ENCODE measurements around the gene MRGPRX2. TPM values are rescaled to one million over a fixed set of nuclear protein-coding genes. Genes with fewer than 3 reads are reported as not detected.

MRGPRX2 gene
- total RNA-seq = not detected

GRCh38 chr11:19060629-19061028 is at the start of gene MRGPRX2:
Gene MRGPRX2 (minus strand): TSS chr11:19060717. CDS start chr11:19056402, 4,315 bp downstream.
- H3K9me3 ChIP-seq = no peaks in the 10 kb centered on the region
- intact Hi-C loops (cut with DNase I) = loop anchor here (10.0 kb wide), 1 partner anchor 844 kb away; no protein-coding TSS in a partner anchor
- no peak within 1 kb of the TSS for H3K27ac ChIP-seq
- H3K4me3 ChIP-seq = no peak within 1 kb of the TSS
- no peak within 1 kb of the TSS for H3K9ac ChIP-seq (ENCODE audit: low read depth in 2 of 2, low read length in 2 of 2)
- no peak for DNase-seq
- H3K27me3 ChIP-seq = no peaks in the 10 kb centered on the region
- H3K36me3 ChIP-seq = no peaks in the 10 kb centered on the region
- TF ChIP-seq, protein P1, sequence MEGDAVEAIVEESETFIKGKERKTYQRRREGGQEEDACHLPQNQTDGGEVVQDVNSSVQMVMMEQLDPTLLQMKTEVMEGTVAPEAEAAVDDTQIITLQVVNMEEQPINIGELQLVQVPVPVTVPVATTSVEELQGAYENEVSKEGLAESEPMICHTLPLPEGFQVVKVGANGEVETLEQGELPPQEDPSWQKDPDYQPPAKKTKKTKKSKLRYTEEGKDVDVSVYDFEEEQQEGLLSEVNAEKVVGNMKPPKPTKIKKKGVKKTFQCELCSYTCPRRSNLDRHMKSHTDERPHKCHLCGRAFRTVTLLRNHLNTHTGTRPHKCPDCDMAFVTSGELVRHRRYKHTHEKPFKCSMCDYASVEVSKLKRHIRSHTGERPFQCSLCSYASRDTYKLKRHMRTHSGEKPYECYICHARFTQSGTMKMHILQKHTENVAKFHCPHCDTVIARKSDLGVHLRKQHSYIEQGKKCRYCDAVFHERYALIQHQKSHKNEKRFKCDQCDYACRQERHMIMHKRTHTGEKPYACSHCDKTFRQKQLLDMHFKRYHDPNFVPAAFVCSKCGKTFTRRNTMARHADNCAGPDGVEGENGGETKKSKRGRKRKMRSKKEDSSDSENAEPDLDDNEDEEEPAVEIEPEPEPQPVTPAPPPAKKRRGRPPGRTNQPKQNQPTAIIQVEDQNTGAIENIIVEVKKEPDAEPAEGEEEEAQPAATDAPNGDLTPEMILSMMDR (IDR thresholded peaks at IDR 0.05) = no peak
- no peaks in the 10 kb centered on the region for H3K4me1 ChIP-seq

GRCh38 chr11:19110295-19110694 is 49.8 kb upstream of the MRGPRX2 start:
- TF ChIP-seq, protein P1 (IDR thresholded peaks at IDR 0.05) = no peak
- intact Hi-C loops (cut with DNase I) = no loop called here
- no peak for DNase-seq

DNA sequence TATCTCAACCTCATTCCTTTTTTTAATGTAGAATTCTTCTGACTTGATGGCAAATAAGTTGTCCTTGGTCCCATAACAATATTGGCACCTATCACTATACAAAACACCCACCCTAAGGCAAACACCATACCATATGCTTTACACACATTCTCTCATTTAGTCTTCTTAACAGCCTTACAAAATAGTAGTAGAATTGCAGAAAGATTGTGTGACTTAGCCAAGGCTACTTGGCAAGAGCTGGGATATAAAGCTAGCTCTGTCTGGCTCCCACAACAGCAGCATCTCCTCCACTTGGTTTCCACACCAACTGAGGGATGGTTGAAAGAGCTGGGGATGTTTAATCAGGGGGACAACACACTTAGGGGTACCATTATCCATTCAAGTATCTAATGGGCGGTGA is 46.6 kb upstream of the MRGPRX2 start:
- no peak overlapping the region for H3K9ac ChIP-seq (ENCODE audit: low read depth in 2 of 2, low read length in 2 of 2)
- TF ChIP-seq, protein P1 (IDR thresholded peaks at IDR 0.05) = no peak
- no peaks in the 10 kb centered on the region for H3K4me1 ChIP-seq
- no peaks in the 10 kb centered on the region for H3K27me3 ChIP-seq
- H3K9me3 ChIP-seq = no peaks in the 10 kb centered on the region
- H3K27ac ChIP-seq = no peak overlapping the region
- H3K4me3 ChIP-seq = no peak overlapping the region
- no peaks in the 10 kb centered on the region for H3K36me3 ChIP-seq
- DNase-seq = no peak
- intact Hi-C loops (cut with DNase I) = no loop called here

More at GRCh38 chr11:19110295-19110694, 49.8 kb upstream of the MRGPRX2 start:
- H3K4me3 ChIP-seq = no peak overlapping the region
- H3K36me3 ChIP-seq = no peaks in the 10 kb centered on the region
- no peaks in the 10 kb centered on the region for H3K4me1 ChIP-seq
- H3K27me3 ChIP-seq = no peaks in the 10 kb centered on the region
- H3K9me3 ChIP-seq = no peaks in the 10 kb centered on the region
- H3K9ac ChIP-seq (ENCODE audit: low read depth in 2 of 2, low read length in 2 of 2) = no peak overlapping the region
- no peak overlapping the region for H3K27ac ChIP-seq

- no peaks in the 10 kb centered on the region for H3K36me3 ChIP-seq
- H3K4me3 ChIP-seq = no peak overlapping the region
- no peaks in the 10 kb centered on the region for H3K4me1 ChIP-seq
- no peak overlapping the region for H3K27ac ChIP-seq
- intact Hi-C loops (cut with DNase I) = no loop called here
- no peaks in the 10 kb centered on the region for H3K9me3 ChIP-seq
- H3K9ac ChIP-seq (ENCODE audit: low read depth in 2 of 2, low read length in 2 of 2) = no peak overlapping the region
- TF ChIP-seq, protein P1 (IDR thresholded peaks at IDR 0.05) = no peak
- no peaks in the 10 kb centered on the region for H3K27me3 ChIP-seq
- no peak for DNase-seq
Measured at GRCh38 chr11:19105011-19105410, 44.5 kb upstream of the MRGPRX2 start.

DNA sequence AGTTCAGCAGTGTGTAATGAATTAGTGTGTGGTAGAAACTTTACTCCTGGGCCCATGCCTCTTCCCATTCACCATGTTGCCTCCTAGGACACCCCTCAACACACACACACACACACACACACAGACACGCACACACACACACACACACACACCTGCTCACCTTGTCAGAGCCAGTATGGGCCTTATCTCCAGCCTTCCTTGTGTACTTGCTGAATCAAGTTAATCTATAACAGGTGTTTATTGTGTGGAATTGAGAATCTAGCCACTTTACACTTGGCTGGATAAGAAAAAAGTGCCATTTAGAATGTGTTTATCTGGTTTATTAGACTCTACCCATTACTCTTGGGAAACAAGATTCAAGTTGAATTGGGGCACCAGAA is 42.0 kb upstream of the MRGPRX2 start:
- no peaks in the 10 kb centered on the region for H3K9me3 ChIP-seq
- no peak overlapping the region for H3K4me3 ChIP-seq
- H3K27ac ChIP-seq = peak overlapping the region; percentile 59
- H3K9ac ChIP-seq (ENCODE audit: low read depth in 2 of 2, low read length in 2 of 2) = peak overlapping the region in 1 of 2 donors; percentile 47
- no peaks in the 10 kb centered on the region for H3K4me1 ChIP-seq
- no peaks in the 10 kb centered on the region for H3K36me3 ChIP-seq
- intact Hi-C loops (cut with DNase I) = no loop called here
- H3K27me3 ChIP-seq = no peaks in the 10 kb centered on the region
- DNase-seq = peak; percentile 84
- TF ChIP-seq, protein P1 (IDR thresholded peaks at IDR 0.05) = no peak

Measured in colonic mucosa (tissue), 4 donors.